ENCODE data around the gene CNPY1. TPM values are rescaled to one million over a fixed set of nuclear protein-coding genes. Genes with fewer than 3 reads are reported as not detected.

The CNPY1 gene
- total RNA-seq, 1 experiment from 2014 or later = not detected

GRCh38 chr7:155581954-155582353, 35.6 kb upstream of the CNPY1 start:
- Histone ChIP-seq H3K9me3 (ENCODE audit: low read length) (no peaks in the 10 kb centered on the region), H3K4me1 (ENCODE audit: low read length) (no peaks in the 10 kb centered on the region), H3K4me3 (ENCODE audit: low read length) (no peak overlapping the region), H3K27me3 (ENCODE audit: low read length) (no peaks in the 10 kb centered on the region), H3K27ac (ENCODE audit: low read length) (no peak overlapping the region), H4K20me1 (ENCODE audit: insufficient read depth, low read depth, low read length) (no peaks in the 10 kb centered on the region), H3K9ac (ENCODE audit: low read length) (no peak overlapping the region), H2AFZ (ENCODE audit: low read length) (no peak overlapping the region), H3K9me2 (replicated peaks; ENCODE audit: insufficient read depth, low read length) (no peaks in the 10 kb centered on the region), H3K4me2 (ENCODE audit: low read depth, low read length, poor library complexity, severe bottlenecking) (no peak overlapping the region), H3K79me2 (ENCODE audit: low read length) (no peaks in the 10 kb centered on the region), H3K36me3 (ENCODE audit: insufficient read depth, low read length) (no peaks in the 10 kb centered on the region)
- DNase-seq = no peak

GRCh38 chr7:155581107-155581830, 34.9 kb upstream of the CNPY1 start:
- no peak overlapping the region for H3K4me3 ChIP-seq (ENCODE audit: low read length)
- no peak overlapping the region for H3K27ac ChIP-seq (ENCODE audit: low read length)
- no peaks in the 10 kb centered on the region for H3K79me2 ChIP-seq (ENCODE audit: low read length)
- H3K4me2 ChIP-seq (ENCODE audit: low read depth, low read length, poor library complexity, severe bottlenecking) = no peak overlapping the region
- DNase-seq = no peak
- H4K20me1 ChIP-seq (ENCODE audit: insufficient read depth, low read depth, low read length) = no peaks in the 10 kb centered on the region
- H3K9ac ChIP-seq (ENCODE audit: low read length) = no peak overlapping the region
- H3K4me1 ChIP-seq (ENCODE audit: low read length) = no peaks in the 10 kb centered on the region
- H3K9me3 ChIP-seq (ENCODE audit: low read length) = no peaks in the 10 kb centered on the region
- H2AFZ ChIP-seq (ENCODE audit: low read length) = no peak overlapping the region
- H3K27me3 ChIP-seq (ENCODE audit: low read length) = no peaks in the 10 kb centered on the region
- no peaks in the 10 kb centered on the region for H3K36me3 ChIP-seq (ENCODE audit: insufficient read depth, low read length)
- no peaks in the 10 kb centered on the region for H3K9me2 ChIP-seq (replicated peaks; ENCODE audit: insufficient read depth, low read length)

GRCh38 chr7:155580367-155580766, 34.0 kb upstream of the CNPY1 start:
- no peak for DNase-seq
- no peak overlapping the region for H3K9ac ChIP-seq (ENCODE audit: low read length)
- no peaks in the 10 kb centered on the region for H3K9me2 ChIP-seq (replicated peaks; ENCODE audit: insufficient read depth, low read length)
- H2AFZ ChIP-seq (ENCODE audit: low read length) = no peak overlapping the region
- H3K36me3 ChIP-seq (ENCODE audit: insufficient read depth, low read length) = no peaks in the 10 kb centered on the region
- H3K27me3 ChIP-seq (ENCODE audit: low read length) = no peaks in the 10 kb centered on the region
- H3K4me3 ChIP-seq (ENCODE audit: low read length) = no peak overlapping the region
- no peaks in the 10 kb centered on the region for H3K4me1 ChIP-seq (ENCODE audit: low read length)
- no peaks in the 10 kb centered on the region for H3K79me2 ChIP-seq (ENCODE audit: low read length)
- no peak overlapping the region for H3K4me2 ChIP-seq (ENCODE audit: low read depth, low read length, poor library complexity, severe bottlenecking)
- no peaks in the 10 kb centered on the region for H4K20me1 ChIP-seq (ENCODE audit: insufficient read depth, low read depth, low read length)
- no peak overlapping the region for H3K27ac ChIP-seq (ENCODE audit: low read length)
- no peaks in the 10 kb centered on the region for H3K9me3 ChIP-seq (ENCODE audit: low read length)

- H3K4me3 ChIP-seq (ENCODE audit: low read length) = no peak overlapping the region
- H3K27me3 ChIP-seq (ENCODE audit: low read length) = no peaks in the 10 kb centered on the region
Measured at GRCh38 chr7:155579565-155579964, 33.2 kb upstream of the CNPY1 start.

GRCh38 chr7:155578016-155578415, 31.7 kb upstream of the CNPY1 start:
- DNase-seq = no peak
- Histone ChIP-seq H3K4me3 (ENCODE audit: low read length) (no peak overlapping the region), H3K9me2 (replicated peaks; ENCODE audit: insufficient read depth, low read length) (no peaks in the 10 kb centered on the region), H3K27ac (ENCODE audit: low read length) (no peak overlapping the region), H3K9ac (ENCODE audit: low read length) (no peak overlapping the region), H3K9me3 (ENCODE audit: low read length) (no peaks in the 10 kb centered on the region), H2AFZ (ENCODE audit: low read length) (no peak overlapping the region), H3K4me1 (ENCODE audit: low read length) (no peaks in the 10 kb centered on the region), H4K20me1 (ENCODE audit: insufficient read depth, low read depth, low read length) (no peaks in the 10 kb centered on the region), H3K27me3 (ENCODE audit: low read length) (no peaks in the 10 kb centered on the region), H3K36me3 (ENCODE audit: insufficient read depth, low read length) (no peaks in the 10 kb centered on the region), H3K4me2 (ENCODE audit: low read depth, low read length, poor library complexity, severe bottlenecking) (no peak overlapping the region), H3K79me2 (ENCODE audit: low read length) (no peaks in the 10 kb centered on the region)

More at GRCh38 chr7:155579565-155579964, 33.2 kb upstream of the CNPY1 start:
- H3K4me2 ChIP-seq (ENCODE audit: low read depth, low read length, poor library complexity, severe bottlenecking) = no peak overlapping the region
- H3K9ac ChIP-seq (ENCODE audit: low read length) = no peak overlapping the region
- no peak overlapping the region for H3K27ac ChIP-seq (ENCODE audit: low read length)
- H3K79me2 ChIP-seq (ENCODE audit: low read length) = no peaks in the 10 kb centered on the region
- no peaks in the 10 kb centered on the region for H3K9me2 ChIP-seq (replicated peaks; ENCODE audit: insufficient read depth, low read length)
- H3K9me3 ChIP-seq (ENCODE audit: low read length) = no peaks in the 10 kb centered on the region
- no peak overlapping the region for H2AFZ ChIP-seq (ENCODE audit: low read length)
- H3K4me1 ChIP-seq (ENCODE audit: low read length) = no peaks in the 10 kb centered on the region
- no peaks in the 10 kb centered on the region for H3K36me3 ChIP-seq (ENCODE audit: insufficient read depth, low read length)
- no peaks in the 10 kb centered on the region for H4K20me1 ChIP-seq (ENCODE audit: insufficient read depth, low read depth, low read length)
- DNase-seq = no peak

- no peaks in the 10 kb centered on the region for H3K79me2 ChIP-seq (ENCODE audit: low read length)
- no peak for DNase-seq
- no peaks in the 10 kb centered on the region for H3K36me3 ChIP-seq (ENCODE audit: insufficient read depth, low read length)
- no peaks in the 10 kb centered on the region for H3K9me3 ChIP-seq (ENCODE audit: low read length)
- H3K4me2 ChIP-seq (ENCODE audit: low read depth, low read length, poor library complexity, severe bottlenecking) = no peak overlapping the region
- H2AFZ ChIP-seq (ENCODE audit: low read length) = no peak overlapping the region
- no peak overlapping the region for H3K9ac ChIP-seq (ENCODE audit: low read length)
- no peak overlapping the region for H3K4me3 ChIP-seq (ENCODE audit: low read length)
- H4K20me1 ChIP-seq (ENCODE audit: insufficient read depth, low read depth, low read length) = no peaks in the 10 kb centered on the region
- no peaks in the 10 kb centered on the region for H3K4me1 ChIP-seq (ENCODE audit: low read length)
- H3K27me3 ChIP-seq (ENCODE audit: low read length) = no peaks in the 10 kb centered on the region
- no peaks in the 10 kb centered on the region for H3K9me2 ChIP-seq (replicated peaks; ENCODE audit: insufficient read depth, low read length)
- H3K27ac ChIP-seq (ENCODE audit: low read length) = no peak overlapping the region
Measured at GRCh38 chr7:155577509-155577905, 31.1 kb upstream of the CNPY1 start.

GRCh38 chr7:155576900-155577508, 30.6 kb upstream of the CNPY1 start:
- no peaks in the 10 kb centered on the region for H3K4me1 ChIP-seq (ENCODE audit: low read length)
- no peaks in the 10 kb centered on the region for H3K27me3 ChIP-seq (ENCODE audit: low read length)
- no peak overlapping the region for H3K4me2 ChIP-seq (ENCODE audit: low read depth, low read length, poor library complexity, severe bottlenecking)
- no peaks in the 10 kb centered on the region for H3K9me2 ChIP-seq (replicated peaks; ENCODE audit: insufficient read depth, low read length)
- H3K27ac ChIP-seq (ENCODE audit: low read length) = no peak overlapping the region
- H3K9ac ChIP-seq (ENCODE audit: low read length) = no peak overlapping the region
- no peak overlapping the region for H3K4me3 ChIP-seq (ENCODE audit: low read length)
- no peak overlapping the region for H2AFZ ChIP-seq (ENCODE audit: low read length)
- no peaks in the 10 kb centered on the region for H3K9me3 ChIP-seq (ENCODE audit: low read length)
- H4K20me1 ChIP-seq (ENCODE audit: insufficient read depth, low read depth, low read length) = no peaks in the 10 kb centered on the region
- no peaks in the 10 kb centered on the region for H3K79me2 ChIP-seq (ENCODE audit: low read length)
- H3K36me3 ChIP-seq (ENCODE audit: insufficient read depth, low read length) = no peaks in the 10 kb centered on the region
- no peak for DNase-seq

- no peak overlapping the region for H3K9ac ChIP-seq (ENCODE audit: low read length)
- no peaks in the 10 kb centered on the region for H3K79me2 ChIP-seq (ENCODE audit: low read length)
- H3K9me2 ChIP-seq (replicated peaks; ENCODE audit: insufficient read depth, low read length) = no peaks in the 10 kb centered on the region
- no peak for DNase-seq
- H3K4me3 ChIP-seq (ENCODE audit: low read length) = no peak overlapping the region
- H3K9me3 ChIP-seq (ENCODE audit: low read length) = no peaks in the 10 kb centered on the region
- H3K4me1 ChIP-seq (ENCODE audit: low read length) = no peaks in the 10 kb centered on the region
- H3K36me3 ChIP-seq (ENCODE audit: insufficient read depth, low read length) = no peaks in the 10 kb centered on the region
- H2AFZ ChIP-seq (ENCODE audit: low read length) = no peak overlapping the region
- no peak overlapping the region for H3K27ac ChIP-seq (ENCODE audit: low read length)
- no peaks in the 10 kb centered on the region for H4K20me1 ChIP-seq (ENCODE audit: insufficient read depth, low read depth, low read length)
- H3K4me2 ChIP-seq (ENCODE audit: low read depth, low read length, poor library complexity, severe bottlenecking) = no peak overlapping the region
- H3K27me3 ChIP-seq (ENCODE audit: low read length) = no peaks in the 10 kb centered on the region
Measured at GRCh38 chr7:155576416-155576815, 30.1 kb upstream of the CNPY1 start.
